LHCN-M2 (cell line): ENCODE results near the gene LAMTOR4. TPM values are rescaled to one million over a fixed set of nuclear protein-coding genes. Genes with fewer than 3 reads are reported as not detected.
"Not testable (repeated sequence)": the region's sequence is repeated elsewhere in the genome, so short reads cannot be mapped to it uniquely, and the experiment has no call there.

Source experiments
- DNase-seq: peaks from one replicate; pipeline ENCODE4 v3.0.0-alpha.2; 2012; ENCODE audit warnings: low read depth
- total RNA-seq: library from RNA; depleted of rRNA; stranded (reverse); fragments of >200 nt; gene quantifications from 2 replicates; pipeline ENCODE4 v1.2.3, GENCODE V29; 2014; rRNA removed

Gene LAMTOR4
- total RNA-seq, 1 experiment from 2014 or later, result 202 TPM

- DNase-seq, result not testable (repeated sequence)
Observed at GRCh38 chr7:100195901-100196322, 47.2 kb downstream of the LAMTOR4 start.

GRCh38 chr7:100198266-100198665 lies 49.5 kb downstream of the LAMTOR4 start:
- no peak for DNase-seq

- no peak for DNase-seq
Observed at GRCh38 chr7:100200693-100201092, 52.0 kb downstream of the LAMTOR4 start.

Other genes with a start within 250 kb of the LAMTOR4 start
- gene TRIM4, start 229.4 kb upstream of the LAMTOR4 start, total RNA-seq, result 29.7 and 32.5 TPM in 2 replicates
- not detected in 2 replicates for gene GJC3, start 219.3 kb upstream of the LAMTOR4 start, total RNA-seq
- gene AZGP1, start 172.9 kb upstream of the LAMTOR4 start, total RNA-seq, result not detected in 2 replicates
- gene ZKSCAN1, start 133.3 kb upstream of the LAMTOR4 start, total RNA-seq, result 19.0 and 21.2 TPM in 2 replicates
- gene ZSCAN21, start 99.1 kb upstream of the LAMTOR4 start, total RNA-seq, result 11.8 and 12.6 TPM in 2 replicates
- gene ZNF3, start 67.2 kb upstream of the LAMTOR4 start, total RNA-seq, result 31.0 and 32.9 TPM in 2 replicates
- 96.6 and 100 TPM in 2 replicates for gene COPS6, start 59.9 kb upstream of the LAMTOR4 start, total RNA-seq
- 283 and 290 TPM in 2 replicates for gene MCM7, start 47.5 kb upstream of the LAMTOR4 start, total RNA-seq
- 53.1 and 59.9 TPM in 2 replicates for gene AP4M1, start 47.3 kb upstream of the LAMTOR4 start, total RNA-seq
- gene TAF6, start 29.6 kb upstream of the LAMTOR4 start, total RNA-seq, result 98.4 and 106 TPM in 2 replicates
- gene CNPY4, start 29.3 kb upstream of the LAMTOR4 start, total RNA-seq, result 23.2 and 28.0 TPM in 2 replicates
- gene MBLAC1, start 22.0 kb upstream of the LAMTOR4 start, total RNA-seq, result 1.9 and 5.9 TPM in 2 replicates
- gene TRAPPC14, start 9.8 kb downstream of the LAMTOR4 start, total RNA-seq, result 18.8 and 21.8 TPM in 2 replicates
- gene GAL3ST4, start 19.7 kb downstream of the LAMTOR4 start, total RNA-seq, result 6.7 and 9.8 TPM in 2 replicates
- gene GPC2, start 28.5 kb downstream of the LAMTOR4 start, total RNA-seq, result 9.6 and 9.9 TPM in 2 replicates
- gene STAG3, start 29.0 kb downstream of the LAMTOR4 start, total RNA-seq, result 0.23 and 0.96 TPM in 2 replicates
- not detected in 2 replicates for gene PVRIG, start 71.0 kb downstream of the LAMTOR4 start, total RNA-seq
- gene SPDYE3, start 158.8 kb downstream of the LAMTOR4 start, total RNA-seq, result not detected in 2 replicates
- 15.7 and 20.1 TPM in 2 replicates for gene PILRB, start 209.2 kb downstream of the LAMTOR4 start, total RNA-seq
- gene PILRA, start 224.6 kb downstream of the LAMTOR4 start, total RNA-seq, result not detected in 2 replicates